Thyroid gland (tissue), 4 donors: ENCODE measurements around the gene NEUROD1. TPM values are rescaled to one million over a fixed set of nuclear protein-coding genes. Genes with fewer than 3 reads are reported as not detected.

Experiments
- DNase-seq, 2 donors: peaks; one replicate each; pipeline ENCODE4 v3.0.0-alpha.2; 2019
- H3K27ac ChIP-seq, 3 donors: fragments of 200-600 bp; sonication (generic); 1 replicate in 2 of 3; 2 replicates in 1 of 3; pipeline ENCODE4 v1.5.1; 2016 to 2019; ENCODE audit warnings: mild to moderate bottlenecking in 1 of 3, moderate library complexity in 1 of 3
- H3K27me3 ChIP-seq: fragments of 200-600 bp; sonication (generic); one replicate; pipeline ENCODE4 v1.5.1; 2019
- H3K36me3 ChIP-seq, 2 donors: fragments of 200-600 bp; sonication (generic); one replicate each; pipeline ENCODE4 v1.5.1; 2016 to 2019
- H3K4me1 ChIP-seq, 2 donors: fragments of 200-600 bp; sonication (generic); one replicate each; pipeline ENCODE4 v1.5.1; 2017 to 2019
- H3K4me3 ChIP-seq, 3 donors: fragments of 200-600 bp; sonication (generic); replicated peaks in 1 of 3; 1 replicate in 2 of 3; 2 replicates in 1 of 3; pipeline ENCODE4 v1.5.1; 2016; ENCODE audit warnings: mild to moderate bottlenecking in 1 of 3
- H3K9me3 ChIP-seq: fragments of 200-600 bp; sonication (generic); one replicate; pipeline ENCODE4 v1.5.1; 2017
- POLR2A ChIP-seq, 2 donors: fragments of 450-650 bp; IDR thresholded peaks; one replicate each; pipeline ENCODE4 v1.6.1; 2017; ENCODE audit warnings: antibody characterized with exemption in 2 of 2, mild to moderate bottlenecking in 2 of 2, moderate library complexity in 1 of 2
- WGBS, 2 donors: methylation state at CpG; one replicate each; pipeline ENCODE4 v1.1.5; 2017; 5-methylcytosine and 5-hydroxymethylcytosine counted together
- intact Hi-C: fragments of 100-400 bp; cut with DNase I; formaldehyde crosslinking; loops from one replicate; pipeline ENCODE4 v1.15.1; 2023
- total RNA-seq, 4 donors: library from RNA; depleted of rRNA; stranded (reverse); fragments of >200 nt; gene quantifications; one replicate each; pipeline ENCODE4 v1.2.3, GENCODE V29; 2016
- TF ChIP-seq, protein P1 (sequence below), 6 experiments: fragments of 200-600 bp in 3 of 6; fragments of 450-650 bp in 3 of 6; sonication (generic) in 3 of 6; IDR thresholded peaks; one replicate each; pipeline ENCODE4 v1.5.1; 2016 to 2019; ENCODE audit warnings: antibody characterized with exemption in 6 of 6, mild to moderate bottlenecking in 2 of 6, inconsistent platforms in 1 of 6, moderate library complexity in 1 of 6

The NEUROD1 gene
- total RNA-seq, 4 donors from 2014 or later = not detected

DNA sequence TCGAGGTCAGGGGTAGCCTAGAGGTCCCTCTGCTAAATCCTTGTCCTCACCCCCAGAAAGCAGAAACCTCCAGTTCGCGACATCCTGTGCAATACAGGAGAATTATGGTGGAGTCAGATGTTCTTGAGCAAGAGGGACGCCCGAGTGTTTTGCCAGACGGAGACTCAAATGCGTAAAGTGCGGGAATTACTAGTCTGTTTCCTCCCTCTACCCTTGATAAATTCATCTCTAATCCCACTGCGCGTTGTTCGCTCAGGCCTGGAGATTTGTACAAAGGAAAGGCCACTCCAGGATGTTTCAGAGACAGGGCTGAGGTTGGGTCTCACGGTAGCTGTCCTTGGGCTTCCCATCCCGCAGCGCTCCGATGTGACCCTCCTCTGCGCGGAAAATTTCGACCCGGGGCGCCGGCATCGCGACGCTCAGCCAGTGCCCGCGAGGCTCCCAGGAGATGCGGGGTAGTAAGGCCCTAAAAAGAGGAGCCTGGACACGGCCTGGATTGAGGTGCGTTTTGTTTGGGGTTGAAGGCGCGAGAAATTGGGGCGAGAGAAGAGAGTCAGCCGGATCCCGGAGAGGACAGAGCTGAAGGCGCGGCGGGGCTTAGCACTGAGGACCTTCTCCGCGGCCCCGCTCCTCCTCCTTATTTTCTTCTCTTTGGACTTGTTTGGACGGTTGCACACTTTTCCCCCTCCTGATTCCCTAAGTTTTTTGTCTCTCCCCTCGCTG lies 2.6 kb upstream of the NEUROD1 start:
- WGBS, 2 donors = 5% methylated on average over 41 to 42 of the region's 42 CpGs
- TF ChIP-seq, protein P1, sequence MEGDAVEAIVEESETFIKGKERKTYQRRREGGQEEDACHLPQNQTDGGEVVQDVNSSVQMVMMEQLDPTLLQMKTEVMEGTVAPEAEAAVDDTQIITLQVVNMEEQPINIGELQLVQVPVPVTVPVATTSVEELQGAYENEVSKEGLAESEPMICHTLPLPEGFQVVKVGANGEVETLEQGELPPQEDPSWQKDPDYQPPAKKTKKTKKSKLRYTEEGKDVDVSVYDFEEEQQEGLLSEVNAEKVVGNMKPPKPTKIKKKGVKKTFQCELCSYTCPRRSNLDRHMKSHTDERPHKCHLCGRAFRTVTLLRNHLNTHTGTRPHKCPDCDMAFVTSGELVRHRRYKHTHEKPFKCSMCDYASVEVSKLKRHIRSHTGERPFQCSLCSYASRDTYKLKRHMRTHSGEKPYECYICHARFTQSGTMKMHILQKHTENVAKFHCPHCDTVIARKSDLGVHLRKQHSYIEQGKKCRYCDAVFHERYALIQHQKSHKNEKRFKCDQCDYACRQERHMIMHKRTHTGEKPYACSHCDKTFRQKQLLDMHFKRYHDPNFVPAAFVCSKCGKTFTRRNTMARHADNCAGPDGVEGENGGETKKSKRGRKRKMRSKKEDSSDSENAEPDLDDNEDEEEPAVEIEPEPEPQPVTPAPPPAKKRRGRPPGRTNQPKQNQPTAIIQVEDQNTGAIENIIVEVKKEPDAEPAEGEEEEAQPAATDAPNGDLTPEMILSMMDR (IDR thresholded peaks at IDR 0.05) = no peak
- no peak for TF ChIP-seq POLR2A (IDR thresholded peaks at IDR 0.05)

DNA sequence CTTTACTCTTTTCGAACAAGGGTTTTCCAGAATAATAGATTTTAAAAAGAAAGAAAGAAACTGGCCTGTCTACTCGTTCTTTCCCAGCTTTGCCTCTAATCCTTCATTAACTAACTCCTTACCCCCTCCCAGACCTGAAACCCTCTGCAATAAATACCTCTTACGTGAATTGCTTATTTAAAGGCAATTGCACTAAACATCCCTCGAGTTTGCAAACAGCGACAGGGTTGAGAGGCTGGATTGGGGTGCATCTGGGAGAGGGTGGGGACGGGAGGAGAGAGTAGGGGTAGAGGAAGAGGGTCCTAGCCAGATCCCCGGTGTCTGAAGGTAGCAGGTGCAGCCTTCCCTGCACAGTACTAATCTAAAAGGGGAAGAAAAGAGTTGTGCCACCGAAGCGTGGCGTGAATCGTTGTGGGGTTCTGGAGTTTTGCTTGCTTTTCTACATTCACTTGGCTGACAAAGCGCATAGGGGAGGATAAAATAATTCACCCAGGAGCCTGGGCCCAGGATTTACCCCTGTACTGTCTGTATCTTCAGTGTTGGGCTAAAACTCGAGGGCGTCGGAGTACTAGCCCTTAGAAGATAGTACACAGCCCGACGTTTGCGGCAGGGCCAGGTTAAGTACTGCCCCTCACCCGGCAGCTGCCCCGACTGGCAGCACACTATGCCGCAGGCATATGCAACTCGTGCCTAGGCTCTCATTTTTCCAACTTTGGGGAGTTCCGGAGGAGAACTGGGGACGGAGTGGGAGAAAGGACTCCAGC lies 1.9 kb upstream of the NEUROD1 start:
- no peak overlapping the region for H3K4me3 ChIP-seq
- no peak overlapping the region for H3K27ac ChIP-seq
- no peaks in the 10 kb centered on the region for H3K36me3 ChIP-seq
- TF ChIP-seq, protein P1 (IDR thresholded peaks at IDR 0.05) = no peak
- no peak for TF ChIP-seq POLR2A (IDR thresholded peaks at IDR 0.05)
- H3K27me3 ChIP-seq = peaks cover 42% of the 10 kb centered on the region
- no peaks in the 10 kb centered on the region for H3K9me3 ChIP-seq
- DNase-seq = no peak
- peaks cover 12 to 21% of the 10 kb centered on the region in 2 donors for H3K4me1 ChIP-seq
- WGBS, 2 donors = 8% methylated on average over 24 of the region's 24 CpGs
- intact Hi-C loops = no loop called here

More for the DNA sequence above, 2.6 kb upstream of the NEUROD1 start:
- H3K36me3 ChIP-seq = no peaks in the 10 kb centered on the region
- intact Hi-C loops = no loop called here
- no peak overlapping the region for H3K27ac ChIP-seq
- DNase-seq = no peak
- peaks cover 42% of the 10 kb centered on the region for H3K27me3 ChIP-seq
- H3K4me1 ChIP-seq = peaks cover 12 to 21% of the 10 kb centered on the region in 2 donors
- no peak overlapping the region for H3K4me3 ChIP-seq
- H3K9me3 ChIP-seq = no peaks in the 10 kb centered on the region

DNA sequence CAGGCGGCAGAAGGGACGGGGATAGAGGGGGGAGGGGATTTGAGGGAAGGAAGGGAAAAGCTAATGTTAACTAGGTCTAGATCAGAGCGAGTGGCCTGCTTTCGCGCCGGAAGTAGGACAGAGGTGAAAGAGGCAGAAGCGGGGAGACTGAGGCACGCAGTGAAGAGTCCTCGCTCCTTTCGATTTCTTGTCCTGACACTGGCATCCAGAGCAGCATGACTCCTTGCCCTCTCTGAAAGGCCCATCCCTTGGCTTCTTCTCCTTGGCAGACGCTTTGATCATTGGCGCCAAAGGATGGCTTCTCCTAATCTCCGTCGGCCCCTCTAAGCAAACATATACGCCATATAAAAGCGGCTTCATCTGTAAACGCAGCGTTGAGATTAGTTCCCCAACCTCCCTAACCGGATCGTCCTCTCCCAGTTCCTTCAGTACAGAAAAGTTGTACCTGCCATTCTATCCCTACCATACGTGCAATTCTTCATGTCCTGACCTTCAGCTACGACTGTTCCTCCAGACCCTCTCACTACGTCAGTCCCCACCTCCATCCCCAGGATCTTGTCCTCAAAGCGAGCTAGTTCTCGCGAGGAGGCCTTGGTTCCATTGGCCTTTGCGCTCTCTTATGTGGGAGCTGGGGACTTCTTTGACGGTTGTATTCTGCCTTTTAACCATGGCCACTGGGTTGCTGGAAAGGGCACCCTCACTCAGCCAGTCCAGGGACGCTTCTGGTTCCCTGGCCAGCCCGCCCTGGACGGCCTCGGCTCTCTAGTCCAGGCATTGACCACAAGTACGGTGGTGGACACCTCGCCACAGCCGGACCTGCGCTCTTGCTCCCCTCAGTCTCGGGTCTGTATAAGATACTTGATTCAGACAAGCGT lies 857 bp upstream of the NEUROD1 start:
- no peaks in the 10 kb centered on the region for H3K36me3 ChIP-seq
- TF ChIP-seq, protein P1 (IDR thresholded peaks at IDR 0.05) = no peak
- TF ChIP-seq POLR2A (IDR thresholded peaks at IDR 0.05) = no peak
- H3K27ac ChIP-seq = no peak overlapping the region
- no peak overlapping the region for H3K4me3 ChIP-seq
- DNase-seq = no peak
- 3 to 4% methylated on average over 30 to 35 of the region's 38 CpGs for WGBS, 2 donors
- peaks cover 42% of the 10 kb centered on the region for H3K27me3 ChIP-seq
- peaks cover 12 to 21% of the 10 kb centered on the region in 2 donors for H3K4me1 ChIP-seq
- intact Hi-C loops = no loop called here
- no peaks in the 10 kb centered on the region for H3K9me3 ChIP-seq

DNA sequence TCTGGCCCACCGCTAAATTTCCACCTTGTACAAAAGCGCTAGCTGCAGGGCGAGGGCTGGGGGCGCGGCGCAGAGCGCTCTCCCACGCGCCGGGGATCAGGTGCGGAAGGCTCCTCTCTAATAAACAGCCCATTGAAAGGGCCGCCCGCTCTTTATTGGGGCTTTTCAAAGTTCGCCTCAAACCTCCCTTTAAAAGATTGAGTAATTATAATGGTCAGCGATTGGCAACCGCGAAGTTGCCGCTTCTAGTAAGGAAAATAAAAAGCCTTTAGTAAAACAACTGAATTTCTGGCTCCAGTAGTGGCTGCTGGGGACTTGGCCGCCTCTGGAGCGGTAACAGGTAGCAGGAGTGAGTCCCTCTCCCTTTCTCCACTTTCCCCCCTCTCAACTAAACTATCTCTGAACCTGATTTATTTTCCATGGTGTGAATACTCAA lies 755 bp downstream of the NEUROD1 start:
- H3K4me1 ChIP-seq = peaks cover 12 to 21% of the 10 kb centered on the region in 2 donors
- H3K27ac ChIP-seq = no peak overlapping the region
- H3K4me3 ChIP-seq = no peak overlapping the region
- no peak for DNase-seq
- H3K27me3 ChIP-seq = peaks cover 43% of the 10 kb centered on the region
- H3K36me3 ChIP-seq = no peaks in the 10 kb centered on the region
- no peak for TF ChIP-seq POLR2A (IDR thresholded peaks at IDR 0.05)
- TF ChIP-seq, protein P1 (IDR thresholded peaks at IDR 0.05) = no peak
- intact Hi-C loops = no loop called here
- H3K9me3 ChIP-seq = no peaks in the 10 kb centered on the region
- WGBS, 2 donors = 4 to 6% methylated on average over 20 of the region's 20 CpGs
